Measurements from ENCODE around the gene SH2D3A.

Gene SH2D3A

GRCh38 chr19:6737284-6737872 lies 29.9 kb downstream of the SH2D3A start, which contains the start of gene GPR108:
Gene GPR108 (minus strand): TSS chr19:6737580. CDS start chr19:6737576, 4 bp downstream.
- Histone ChIP-seq H3K27ac (peak within 1 kb of the TSS; percentile 54), H3K79me2 (ENCODE audit: insufficient read depth, low read depth) (peaks cover 3% of the 10 kb centered on the region; the same call in 1 of the 2 replicates), H3K4me1 (ENCODE audit: low read depth, poor library complexity, severe bottlenecking) (peaks cover 35% of the 10 kb centered on the region), H3K27me3 (ENCODE audit: insufficient read depth, low read depth) (no peaks in the 10 kb centered on the region), H3K4me3 (IDR thresholded peaks at IDR 0.05; ENCODE audit: insufficient read depth, low read depth, low read length) (no peak within 1 kb of the TSS), H3K36me3 (ENCODE audit: insufficient read depth) (no peaks in the 10 kb centered on the region), H4K20me1 (ENCODE audit: insufficient read depth) (no peaks in the 10 kb centered on the region), H3K4me2 (peak within 1 kb of the TSS; percentile 100), H2AFZ (ENCODE audit: low read depth) (peak within 1 kb of the TSS; percentile 93), H3K9ac (peak within 1 kb of the TSS; percentile 60; the same call in 1 of the 2 replicates)
- no peak for TF ChIP-seq CTCF (conservative IDR thresholded peaks at IDR 0.05; ENCODE audit: low read depth, low read length)

DNA sequence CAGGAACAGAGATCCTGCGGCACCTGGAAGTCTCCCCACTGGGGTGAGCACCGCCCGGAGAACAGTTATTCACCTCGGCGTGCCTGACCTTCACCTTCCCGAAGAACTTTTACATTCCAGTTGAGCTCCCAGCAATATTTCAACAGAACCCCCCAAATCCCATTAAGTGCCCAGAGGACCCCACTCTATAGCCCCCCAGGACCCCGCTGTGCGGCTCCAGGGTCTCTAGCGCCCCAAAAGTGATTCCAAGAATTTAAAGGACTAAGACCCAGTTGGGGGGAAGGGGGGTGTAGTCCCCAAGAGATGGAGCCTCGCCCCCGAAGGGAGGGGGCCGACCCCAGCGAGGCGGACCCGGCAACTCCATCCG lies 30.3 kb downstream of the SH2D3A start:
- no peak; the same call in 1 of the 2 replicates for TF ChIP-seq CTCF (conservative IDR thresholded peaks at IDR 0.05; ENCODE audit: low read depth, low read length)
- Histone ChIP-seq H3K4me2 (peak overlapping the region; percentile 63), H2AFZ (ENCODE audit: low read depth) (peak overlapping the region; percentile 70), H3K9ac (peak overlapping the region; percentile 60; the same call in 1 of the 2 replicates), H4K20me1 (ENCODE audit: insufficient read depth) (no peaks in the 10 kb centered on the region), H3K36me3 (ENCODE audit: insufficient read depth) (no peaks in the 10 kb centered on the region), H3K27ac (peak overlapping the region; percentile 54), H3K4me1 (ENCODE audit: low read depth, poor library complexity, severe bottlenecking) (peaks cover 35% of the 10 kb centered on the region), H3K4me3 (IDR thresholded peaks at IDR 0.05; ENCODE audit: insufficient read depth, low read depth, low read length) (no peak overlapping the region), H3K27me3 (ENCODE audit: insufficient read depth, low read depth) (no peaks in the 10 kb centered on the region), H3K79me2 (ENCODE audit: insufficient read depth, low read depth) (peaks cover 3% of the 10 kb centered on the region; the same call in 1 of the 2 replicates)

DNA sequence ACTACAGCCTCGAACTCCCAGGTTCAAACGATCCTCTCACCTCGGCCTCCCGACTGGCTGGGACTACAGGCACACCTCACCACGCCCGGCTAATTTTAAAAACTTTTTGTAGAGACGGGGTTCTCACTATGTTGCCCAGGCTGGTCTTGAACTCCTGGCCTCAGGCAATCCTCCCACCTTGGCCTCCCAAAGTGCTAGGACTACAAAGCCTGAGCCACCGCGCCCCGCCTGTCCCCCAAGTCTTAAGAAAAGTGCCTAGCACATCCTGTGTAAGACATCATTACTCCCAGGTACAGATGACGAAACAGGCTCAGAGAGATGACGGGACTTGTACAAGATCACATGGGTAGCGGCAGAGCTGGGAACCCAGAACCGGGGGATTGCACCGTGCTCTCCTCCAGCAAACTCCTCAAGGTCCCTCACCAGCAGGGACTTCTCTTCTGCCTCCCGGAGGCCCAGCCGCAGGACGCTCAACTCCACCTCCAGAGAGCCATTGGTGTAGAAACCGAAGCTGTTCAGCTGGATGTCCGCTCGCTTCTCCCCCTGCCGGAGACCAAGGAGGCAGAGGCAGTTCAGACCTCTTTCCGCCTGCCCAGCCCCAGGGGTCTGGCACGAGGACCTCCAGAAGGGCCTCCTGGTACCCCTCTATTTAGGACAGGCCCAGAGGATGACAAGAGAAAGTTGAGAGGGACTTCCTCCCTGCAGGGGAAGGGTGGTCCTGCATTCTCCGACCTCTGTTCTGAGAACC lies 30.9 kb downstream of the SH2D3A start:
- Histone ChIP-seq H3K36me3 (ENCODE audit: insufficient read depth) (no peaks in the 10 kb centered on the region), H3K27me3 (ENCODE audit: insufficient read depth, low read depth) (no peaks in the 10 kb centered on the region), H4K20me1 (ENCODE audit: insufficient read depth) (no peaks in the 10 kb centered on the region), H3K4me3 (IDR thresholded peaks at IDR 0.05; ENCODE audit: insufficient read depth, low read depth, low read length) (no peak overlapping the region), H2AFZ (ENCODE audit: low read depth) (peak overlapping the region; percentile 70), H3K4me1 (ENCODE audit: low read depth, poor library complexity, severe bottlenecking) (peaks cover 30% of the 10 kb centered on the region), H3K79me2 (ENCODE audit: insufficient read depth, low read depth) (no peaks in the 10 kb centered on the region; the same call in 1 of the 2 replicates), H3K4me2 (peak overlapping the region; percentile 63), H3K27ac (peak overlapping the region; percentile 54), H3K9ac (peak overlapping the region; percentile 60; the same call in 1 of the 2 replicates)
- TF ChIP-seq CTCF (conservative IDR thresholded peaks at IDR 0.05; ENCODE audit: low read depth, low read length) = peak; percentile 49; the same call in 1 of the 2 replicates

DNA sequence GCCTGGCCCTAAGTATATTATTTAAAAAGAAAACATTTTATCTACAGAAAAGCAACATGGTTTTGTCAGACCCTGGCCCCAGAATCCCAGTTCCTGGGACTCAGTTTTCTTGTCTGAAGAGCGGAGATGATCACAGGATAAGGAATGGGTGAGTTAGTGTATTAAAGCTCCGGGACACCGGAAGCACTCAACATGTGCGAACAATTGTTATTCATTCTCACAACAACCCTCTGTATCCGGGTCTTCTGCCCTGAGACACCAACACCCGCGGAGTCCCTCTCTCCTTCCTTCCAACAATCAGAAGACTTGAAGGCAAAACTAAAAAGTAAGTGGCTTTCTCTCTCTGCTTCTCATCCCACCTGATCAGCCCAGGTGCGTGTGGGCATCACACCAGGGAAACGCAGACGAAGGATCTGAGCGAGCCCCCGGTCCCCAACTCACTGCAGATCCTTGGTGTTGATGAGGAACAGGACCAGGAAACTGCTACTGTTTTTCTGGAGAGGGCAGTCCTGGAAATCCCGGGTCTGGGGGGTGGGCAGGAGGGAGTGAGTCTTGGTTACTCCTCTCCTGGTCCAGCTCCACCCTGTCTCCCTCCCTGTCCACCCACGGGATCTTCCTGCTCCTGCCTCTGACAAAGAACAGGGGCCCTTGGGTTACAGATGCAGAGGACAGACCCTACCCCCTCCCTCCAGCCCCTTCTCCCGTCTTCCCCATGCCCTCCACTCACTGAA lies 31.9 kb downstream of the SH2D3A start:
- no peak overlapping the region for H3K27ac ChIP-seq
- no peaks in the 10 kb centered on the region; the same call in 1 of the 2 replicates for H3K79me2 ChIP-seq (ENCODE audit: insufficient read depth, low read depth)
- H4K20me1 ChIP-seq (ENCODE audit: insufficient read depth) = no peaks in the 10 kb centered on the region
- peak overlapping the region; percentile 63; the same call in 1 of the 2 replicates for H3K4me2 ChIP-seq
- H3K9ac ChIP-seq = no peak overlapping the region
- H3K4me3 ChIP-seq (IDR thresholded peaks at IDR 0.05; ENCODE audit: insufficient read depth, low read depth, low read length) = no peak overlapping the region
- no peaks in the 10 kb centered on the region for H3K27me3 ChIP-seq (ENCODE audit: insufficient read depth, low read depth)
- TF ChIP-seq CTCF (conservative IDR thresholded peaks at IDR 0.05; ENCODE audit: low read depth, low read length) = no peak
- H2AFZ ChIP-seq (ENCODE audit: low read depth) = no peak overlapping the region
- peaks cover 26% of the 10 kb centered on the region for H3K4me1 ChIP-seq (ENCODE audit: low read depth, poor library complexity, severe bottlenecking)
- no peaks in the 10 kb centered on the region for H3K36me3 ChIP-seq (ENCODE audit: insufficient read depth)
